ENCODE measurements around the gene MCTP1.
"Not testable (repeated sequence)": the region's sequence is repeated elsewhere in the genome, so short reads cannot be mapped to it uniquely, and the experiment has no call there.

MCTP1 gene

GRCh38 chr5:94976853-94977252, 308.0 kb downstream of the MCTP1 start:
- DNase-seq (ENCODE audit: low spot score): no peak

GRCh38 chr5:94972268-94972667, 312.6 kb downstream of the MCTP1 start:
- DNase-seq (ENCODE audit: low spot score): no peak
- TF ChIP-seq CTCF (IDR thresholded peaks at IDR 0.05; ENCODE audit: extremely low read depth, missing control alignments): no peak

More at GRCh38 chr5:94976853-94977252, 308.0 kb downstream of the MCTP1 start:
- no peak for TF ChIP-seq CTCF (IDR thresholded peaks at IDR 0.05; ENCODE audit: extremely low read depth, missing control alignments)

- TF ChIP-seq CTCF (IDR thresholded peaks at IDR 0.05; ENCODE audit: extremely low read depth, missing control alignments): no peak
- peak; percentile 13 for DNase-seq (ENCODE audit: low spot score)
These were observed 315.7 kb downstream of the MCTP1 start for GRCh38 chr5:94969174-94969573.

GRCh38 chr5:94968507-94969095, 316.3 kb downstream of the MCTP1 start:
- DNase-seq (ENCODE audit: low spot score): peak; percentile 24
- TF ChIP-seq CTCF (IDR thresholded peaks at IDR 0.05; ENCODE audit: extremely low read depth, missing control alignments): no peak

- no peak for DNase-seq (ENCODE audit: low spot score)
- TF ChIP-seq CTCF (IDR thresholded peaks at IDR 0.05; ENCODE audit: extremely low read depth, missing control alignments): no peak
These were observed 317.4 kb downstream of the MCTP1 start for GRCh38 chr5:94967525-94967924.

- not testable (repeated sequence) for DNase-seq (ENCODE audit: low spot score)
These were observed 325.6 kb downstream of the MCTP1 start for GRCh38 chr5:94959279-94959678.

- TF ChIP-seq CTCF (IDR thresholded peaks at IDR 0.05; ENCODE audit: extremely low read depth, missing control alignments): no peak
- no peak for DNase-seq (ENCODE audit: low spot score)
These were observed 339.2 kb downstream of the MCTP1 start for GRCh38 chr5:94945656-94946055.

GRCh38 chr5:94944160-94944559, 340.7 kb downstream of the MCTP1 start:
- no peak for DNase-seq (ENCODE audit: low spot score)
- no peak for TF ChIP-seq CTCF (IDR thresholded peaks at IDR 0.05; ENCODE audit: extremely low read depth, missing control alignments)

Measured in GM20000 (cell line).